Ishikawa (cell line): ENCODE data around the gene ZNF157.

Experiments
- CEBPB ChIP-seq: IDR thresholded peaks from 2 replicates; pipeline ENCODE4 v1.6.1; 2012
- CREB1 ChIP-seq: IDR thresholded peaks from 2 replicates; pipeline ENCODE4 v1.6.1; 2012; ENCODE audit warnings: low read depth
- EGR1 ChIP-seq: IDR thresholded peaks from 2 replicates; pipeline ENCODE4 v1.6.1; 2012
- EP300 ChIP-seq: IDR thresholded peaks from 2 replicates; pipeline ENCODE4 v1.6.1; 2012; ENCODE audit warnings: borderline replicate concordance
- FOXM1 ChIP-seq: IDR thresholded peaks from 2 replicates; pipeline ENCODE4 v1.6.1; 2012; ENCODE audit warnings: low read depth, borderline replicate concordance
- MAX ChIP-seq: IDR thresholded peaks from 2 replicates; pipeline ENCODE4 v1.6.1; 2012
- NFIC ChIP-seq: IDR thresholded peaks from 2 replicates; pipeline ENCODE4 v1.6.1; 2012
- RAD21 ChIP-seq: IDR thresholded peaks from 2 replicates; pipeline ENCODE4 v1.6.1; 2012; ENCODE audit warnings: low read depth
- REST ChIP-seq: IDR thresholded peaks from 2 replicates; pipeline ENCODE4 v1.6.1; 2012; ENCODE audit warnings: low read depth, mild to moderate bottlenecking
- TAF1 ChIP-seq: IDR thresholded peaks from 2 replicates; pipeline ENCODE4 v1.6.1; 2012; ENCODE audit warnings: low read depth, mild to moderate bottlenecking
- TCF12 ChIP-seq: IDR thresholded peaks from 2 replicates; pipeline ENCODE4 v1.6.1; 2012; ENCODE audit warnings: low read depth
- TEAD4 ChIP-seq: IDR thresholded peaks from 2 replicates; pipeline ENCODE4 v1.6.1; 2012
- YY1 ChIP-seq: IDR thresholded peaks from 2 replicates; pipeline ENCODE4 v1.6.1; 2012; ENCODE audit warnings: low read depth
- ZBTB7A ChIP-seq: IDR thresholded peaks from 2 replicates; pipeline ENCODE4 v1.6.1; 2012; ENCODE audit warnings: low read depth
- TF ChIP-seq, protein P1 (sequence below): IDR thresholded peaks from 2 replicates; pipeline ENCODE4 v1.6.1; 2012

ZNF157 gene

GRCh38 chrX:47448165-47448806, 77.9 kb downstream of the ZNF157 start:
- TF ChIP-seq REST (no peak), CREB1 (no peak)

DNA sequence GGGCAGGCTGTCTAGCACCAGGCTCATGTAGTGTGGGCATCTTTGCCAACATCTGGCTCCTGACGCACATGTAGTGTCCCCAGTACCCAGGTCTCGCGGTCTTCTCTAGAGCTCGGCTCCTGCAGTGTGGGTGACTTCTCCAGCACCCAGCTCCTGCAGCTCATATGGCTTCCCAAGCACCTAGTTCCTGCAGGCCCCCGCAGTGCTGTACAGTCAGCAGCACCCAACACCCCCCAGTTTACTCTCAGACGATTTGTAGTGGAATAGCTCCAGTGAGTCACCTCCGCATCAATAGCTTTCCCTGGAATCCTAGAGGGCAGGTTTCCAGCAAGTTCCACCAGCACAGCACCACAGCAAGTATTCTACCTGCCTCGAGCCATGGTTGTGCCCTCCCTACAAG, 81.7 kb downstream of the ZNF157 start:
- TF ChIP-seq RAD21 (no peak), TCF12 (no peak), REST (no peak)

DNA sequence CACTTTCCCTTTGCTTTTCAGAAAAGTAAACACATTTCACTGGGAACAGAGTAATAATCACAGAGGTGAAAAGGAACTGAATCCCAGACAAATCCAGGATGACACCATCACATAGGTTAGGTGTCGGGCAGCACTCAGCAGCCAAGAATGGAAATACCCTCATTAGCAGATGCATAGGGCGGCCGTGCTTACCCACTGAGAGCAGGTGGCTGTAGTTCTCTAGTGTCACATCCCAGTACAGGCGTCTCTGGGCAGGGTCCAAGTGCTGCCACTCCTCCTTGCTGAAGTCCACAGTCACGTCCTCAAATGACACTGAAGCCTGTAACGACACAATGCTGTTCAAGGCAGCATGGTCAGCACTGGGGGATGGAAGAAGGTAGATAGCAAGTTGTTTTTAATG, 85.7 kb downstream of the ZNF157 start:
- TF ChIP-seq, protein P1, sequence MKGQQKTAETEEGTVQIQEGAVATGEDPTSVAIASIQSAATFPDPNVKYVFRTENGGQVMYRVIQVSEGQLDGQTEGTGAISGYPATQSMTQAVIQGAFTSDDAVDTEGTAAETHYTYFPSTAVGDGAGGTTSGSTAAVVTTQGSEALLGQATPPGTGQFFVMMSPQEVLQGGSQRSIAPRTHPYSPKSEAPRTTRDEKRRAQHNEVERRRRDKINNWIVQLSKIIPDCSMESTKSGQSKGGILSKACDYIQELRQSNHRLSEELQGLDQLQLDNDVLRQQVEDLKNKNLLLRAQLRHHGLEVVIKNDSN, result no peak
- TF ChIP-seq TEAD4 (no peak), RAD21 (no peak), FOXM1 (no peak), TAF1 (no peak), NFIC (no peak), EP300 (no peak), CEBPB (no peak), EGR1 (no peak), CREB1 (no peak), MAX (no peak), REST (no peak), TCF12 (no peak), ZBTB7A (no peak), YY1 (no peak)

GRCh38 chrX:47458528-47458927, 88.2 kb downstream of the ZNF157 start:
- TF ChIP-seq TCF12 (no peak), MAX (no peak), TAF1 (no peak), REST (no peak), EP300 (no peak), YY1 (no peak), EGR1 (no peak), RAD21 (no peak)
